NCI-H1436 (cell line): ENCODE measurements around the gene TPK1.
"Not testable (repeated sequence)": the region's sequence is repeated elsewhere in the genome, so short reads cannot be mapped to it uniquely, and the experiment has no call there.

ENCODE experiments used
- DNase-seq: peaks from one replicate; lab custom pipeline; 2025; lab: John Stamatoyannopoulos, UW

The TPK1 gene

GRCh38 chr7:144474800-144475615, 360.8 kb downstream of the TPK1 start:
- DNase-seq: peak; percentile 9

GRCh38 chr7:144474363-144474762, 361.5 kb downstream of the TPK1 start:
- no peak for DNase-seq

GRCh38 chr7:144473908-144474307, 361.9 kb downstream of the TPK1 start:
- DNase-seq: no peak

GRCh38 chr7:144470078-144470477, 365.8 kb downstream of the TPK1 start:
- no peak for DNase-seq

GRCh38 chr7:144468990-144469732, 366.7 kb downstream of the TPK1 start:
- no peak for DNase-seq

GRCh38 chr7:144459635-144460034, 376.2 kb downstream of the TPK1 start:
- DNase-seq: no peak

GRCh38 chr7:144455040-144455404, 380.8 kb downstream of the TPK1 start:
- DNase-seq: no peak

- no peak for DNase-seq
Observed at GRCh38 chr7:144454256-144455039, 381.4 kb downstream of the TPK1 start.

- no peak for DNase-seq
Observed at GRCh38 chr7:144452064-144452463, 383.8 kb downstream of the TPK1 start.

GRCh38 chr7:144445590-144445989, 390.3 kb downstream of the TPK1 start:
- DNase-seq: no peak

GRCh38 chr7:144439717-144440205, 396.1 kb downstream of the TPK1 start:
- no peak for DNase-seq

- DNase-seq: no peak
Observed at GRCh38 chr7:144438759-144439158, 397.1 kb downstream of the TPK1 start.

- peak; percentile 8 for DNase-seq
Observed at GRCh38 chr7:144437370-144438191, 398.3 kb downstream of the TPK1 start.

- no peak for DNase-seq
Observed at GRCh38 chr7:144436500-144436899, 399.4 kb downstream of the TPK1 start.

GRCh38 chr7:144428431-144428830, 407.4 kb downstream of the TPK1 start:
- no peak for DNase-seq

GRCh38 chr7:144427539-144427938, 408.3 kb downstream of the TPK1 start:
- not testable (repeated sequence) for DNase-seq

GRCh38 chr7:144418931-144419330, 416.9 kb downstream of the TPK1 start:
- DNase-seq: not testable (repeated sequence)

GRCh38 chr7:144416341-144416740, 419.5 kb downstream of the TPK1 start:
- no peak for DNase-seq

- DNase-seq: no peak
Observed at GRCh38 chr7:144415858-144416257, 420.0 kb downstream of the TPK1 start.

- no peak for DNase-seq
Observed at GRCh38 chr7:144414815-144415214, 421.0 kb downstream of the TPK1 start.

GRCh38 chr7:144410441-144410840, 425.4 kb downstream of the TPK1 start:
- no peak for DNase-seq

- no peak for DNase-seq
Observed at GRCh38 chr7:144408121-144408520, 427.7 kb downstream of the TPK1 start.
